Neural progenitor cell (in vitro differentiated cells): Measurements from ENCODE around the gene CRACR2A.

Experiments used
- EZH2 ChIP-seq: fragments of 200-600 bp; sonication (generic); IDR thresholded peaks from 2 replicates; pipeline ENCODE4 v1.6.1; 2017; ENCODE audit warnings: antibody characterized with exemption, mild to moderate bottlenecking, moderate library complexity
- EZH2phosphoT487 ChIP-seq: fragments of 200-600 bp; sonication (generic); IDR thresholded peaks from 2 replicates; pipeline ENCODE4 v1.6.1; 2017; ENCODE audit warnings: antibody characterized with exemption
- TF ChIP-seq, protein P1 (sequence below): fragments of 200-600 bp; sonication (generic); IDR thresholded peaks from 2 replicates; pipeline ENCODE4 v1.5.1; 2017; ENCODE audit warnings: antibody characterized with exemption, mild to moderate bottlenecking

DNA sequence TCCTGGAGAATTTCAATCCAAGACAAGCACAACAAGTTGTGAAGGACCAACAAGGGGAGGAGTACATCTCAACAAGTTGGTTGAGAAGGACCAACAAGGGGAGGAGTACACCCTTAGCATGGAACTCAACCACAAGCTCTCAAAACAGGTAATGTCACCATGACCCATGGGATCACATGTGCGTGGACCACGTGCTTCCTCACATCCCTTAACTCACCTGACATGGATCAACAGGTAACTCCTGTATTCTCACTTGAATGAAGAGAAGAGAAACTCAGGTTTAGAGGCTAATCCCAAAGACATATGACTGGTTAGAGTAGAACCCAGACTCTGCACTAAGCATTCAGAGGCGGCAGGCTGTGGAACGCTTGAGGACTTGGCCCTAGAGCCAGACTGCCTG lies 6.2 kb downstream of the CRACR2A start:
- TF ChIP-seq, protein P1, sequence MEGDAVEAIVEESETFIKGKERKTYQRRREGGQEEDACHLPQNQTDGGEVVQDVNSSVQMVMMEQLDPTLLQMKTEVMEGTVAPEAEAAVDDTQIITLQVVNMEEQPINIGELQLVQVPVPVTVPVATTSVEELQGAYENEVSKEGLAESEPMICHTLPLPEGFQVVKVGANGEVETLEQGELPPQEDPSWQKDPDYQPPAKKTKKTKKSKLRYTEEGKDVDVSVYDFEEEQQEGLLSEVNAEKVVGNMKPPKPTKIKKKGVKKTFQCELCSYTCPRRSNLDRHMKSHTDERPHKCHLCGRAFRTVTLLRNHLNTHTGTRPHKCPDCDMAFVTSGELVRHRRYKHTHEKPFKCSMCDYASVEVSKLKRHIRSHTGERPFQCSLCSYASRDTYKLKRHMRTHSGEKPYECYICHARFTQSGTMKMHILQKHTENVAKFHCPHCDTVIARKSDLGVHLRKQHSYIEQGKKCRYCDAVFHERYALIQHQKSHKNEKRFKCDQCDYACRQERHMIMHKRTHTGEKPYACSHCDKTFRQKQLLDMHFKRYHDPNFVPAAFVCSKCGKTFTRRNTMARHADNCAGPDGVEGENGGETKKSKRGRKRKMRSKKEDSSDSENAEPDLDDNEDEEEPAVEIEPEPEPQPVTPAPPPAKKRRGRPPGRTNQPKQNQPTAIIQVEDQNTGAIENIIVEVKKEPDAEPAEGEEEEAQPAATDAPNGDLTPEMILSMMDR = no peak
- TF ChIP-seq EZH2phosphoT487 (no peak), EZH2 (no peak)
